Tracheal epithelial cell (primary cell): Measurements from ENCODE around the gene ZNF212. TPM values are rescaled to one million over a fixed set of nuclear protein-coding genes. Genes with fewer than 3 reads are reported as not detected.

Experiments used
- total RNA-seq: library from RNA; depleted of rRNA; stranded (reverse); fragments of >200 nt; gene quantifications from 2 replicates; pipeline ENCODE4 v1.2.1, GENCODE V29; 2014

ZNF212 gene
- 4.1 and 5.5 TPM in 2 replicates for total RNA-seq

DNA sequence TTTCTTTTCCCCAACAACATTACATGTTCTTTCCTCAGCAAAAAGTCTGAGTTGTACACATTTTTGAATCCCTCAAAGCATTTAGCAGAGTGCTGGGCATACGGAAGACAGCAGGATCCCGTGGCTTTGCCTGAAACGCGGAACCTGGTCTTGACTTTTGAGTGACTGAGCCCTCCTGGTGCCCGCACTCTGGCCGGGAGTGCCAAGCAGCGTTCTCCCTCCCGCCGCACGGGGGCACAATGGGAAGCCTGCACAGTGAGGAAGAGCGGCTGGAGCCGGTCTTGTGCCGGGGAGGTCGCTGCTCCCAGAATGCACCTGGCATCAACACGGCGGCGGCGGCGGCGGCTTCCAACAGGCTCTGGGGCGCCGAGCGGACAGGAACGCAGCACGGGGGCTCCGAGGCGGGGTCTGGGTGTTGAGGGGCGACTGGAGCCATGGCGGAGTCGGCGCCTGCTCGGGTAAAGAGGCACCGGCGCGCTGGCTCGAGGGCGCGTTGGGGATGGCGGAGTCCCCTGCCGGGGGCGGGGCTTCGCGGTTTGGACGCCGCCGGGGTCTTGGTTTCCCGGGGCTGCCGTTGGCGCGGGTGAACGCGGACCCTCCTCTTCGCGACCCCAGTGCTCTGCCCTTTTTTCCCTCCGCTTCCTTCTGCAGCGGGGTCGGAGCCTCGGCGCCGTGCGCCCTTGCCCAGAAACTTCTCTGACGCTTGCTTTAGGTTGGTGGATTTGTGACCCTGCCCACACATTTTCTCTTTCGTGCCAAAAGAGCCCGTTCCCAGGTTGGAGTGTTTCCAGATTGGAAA lies at the start of gene ZNF212:
Gene ZNF212, plus strand, starts transcription at position 307 of the 799 bp plus-strand sequence. Its CDS starts 128 bp downstream, at position 435.

DNA sequence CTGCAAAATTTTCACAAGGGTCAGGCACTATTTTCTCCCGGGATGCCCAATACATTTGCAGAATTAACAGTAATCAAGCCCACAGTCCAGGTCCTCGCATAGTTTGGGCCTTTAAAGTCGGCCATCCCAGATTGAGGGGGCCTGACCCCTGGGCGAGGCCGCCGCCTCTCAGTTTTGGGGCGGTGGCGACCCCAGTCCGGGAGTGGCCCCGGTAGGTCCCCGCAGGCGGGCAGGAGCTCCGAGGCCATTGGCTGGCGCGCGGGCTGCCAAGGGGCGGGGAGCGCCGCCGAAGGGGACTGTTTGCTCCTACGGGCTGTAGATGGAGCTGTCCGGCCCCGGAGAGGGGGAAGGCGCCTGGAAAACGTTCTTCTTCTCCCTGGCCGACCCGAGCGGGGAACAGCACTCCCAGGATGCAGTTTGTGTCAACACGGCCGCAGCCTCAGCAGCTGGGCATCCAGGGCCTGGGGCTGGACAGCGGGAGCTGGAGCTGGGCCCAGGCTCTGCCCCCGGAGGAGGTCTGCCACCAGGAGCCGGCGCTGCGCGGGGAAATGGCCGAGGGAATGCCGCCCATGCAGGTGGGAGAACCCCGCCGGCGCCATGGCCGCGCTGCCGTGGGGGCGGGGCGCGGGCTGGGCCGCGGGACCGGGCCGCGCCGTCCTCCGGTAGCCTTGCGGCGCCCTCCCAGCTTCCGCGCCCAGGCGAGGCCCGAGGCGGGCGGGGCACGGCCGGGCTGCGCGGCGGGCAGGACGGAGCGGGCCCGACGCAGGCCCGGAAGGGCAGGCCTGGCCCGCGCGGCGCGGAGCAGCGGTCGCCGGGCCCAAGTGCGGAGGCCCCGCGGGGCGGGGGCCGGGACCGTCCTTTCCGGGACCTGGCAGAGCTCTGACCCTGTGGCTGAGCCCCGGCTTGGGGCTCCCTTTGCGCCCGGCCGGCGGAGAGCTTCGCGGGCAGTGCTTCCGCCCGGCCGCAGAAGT lies 44.0 kb upstream of the ZNF212 start, which contains the start of gene ZNF282:
Gene ZNF282, plus strand, starts transcription at position 367 of the 971 bp plus-strand sequence. Its CDS starts 44 bp downstream, at position 411.

DNA sequence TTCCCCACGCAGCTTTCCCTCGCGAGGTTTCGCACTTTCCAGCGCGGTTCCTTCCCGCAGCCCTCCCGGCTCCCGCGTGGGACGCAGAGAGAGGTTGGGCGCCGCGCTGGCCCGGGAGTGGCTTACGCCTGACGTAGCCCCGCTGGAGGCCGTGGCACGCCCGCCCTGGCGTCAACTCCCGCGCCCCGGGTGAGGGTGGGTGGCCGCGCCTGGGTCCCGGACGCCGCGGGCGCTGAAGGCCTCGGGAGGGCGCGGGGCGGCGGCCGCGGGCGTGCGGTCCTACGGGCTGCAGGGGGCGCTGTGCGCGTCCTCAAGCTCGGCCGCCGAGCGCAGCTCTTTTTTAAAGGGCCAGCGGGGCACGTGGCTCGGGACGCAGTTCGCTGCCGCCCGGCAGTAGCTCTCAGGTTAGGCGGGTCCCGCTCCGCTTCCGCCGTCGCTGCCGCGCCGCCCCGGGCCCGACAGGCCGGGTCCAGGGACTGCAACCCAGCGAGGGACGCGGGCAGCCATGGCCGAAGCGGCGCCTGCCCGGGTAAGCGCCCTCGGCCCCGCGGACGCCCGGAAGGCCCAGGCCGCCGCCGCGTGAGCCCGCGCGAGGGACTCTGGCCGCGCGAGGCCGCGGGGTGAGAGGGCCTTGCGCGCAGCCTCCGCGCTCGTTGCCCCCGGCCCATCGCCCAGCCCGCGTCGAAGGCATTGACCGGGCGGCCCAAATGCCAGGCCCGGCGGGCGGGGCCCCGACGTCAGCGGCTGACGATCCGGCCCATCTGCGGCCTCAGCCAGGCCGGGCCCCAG lies 22.6 kb downstream of the ZNF212 start, which contains the start of gene ZNF783:
Gene ZNF783, plus strand, starts transcription at position 368 of the 789 bp plus-strand sequence. Its CDS starts 138 bp downstream, at position 506.

Other genes with a start within 250 kb of the ZNF212 start
- 231 and 409 TPM in 2 replicates for gene PDIA4, start 211.1 kb upstream of the ZNF212 start, total RNA-seq
- gene ZNF786, start 148.9 kb upstream of the ZNF212 start, total RNA-seq: 4.3 and 7.7 TPM in 2 replicates
- gene ZNF425, start 113.3 kb upstream of the ZNF212 start, total RNA-seq: 2.6 and 3.1 TPM in 2 replicates
- gene ZNF398, start 92.2 kb upstream of the ZNF212 start, total RNA-seq: 13.7 and 16.8 TPM in 2 replicates
- 28.9 and 32.6 TPM in 2 replicates for gene ZNF282, start 44.1 kb upstream of the ZNF212 start, total RNA-seq
- 8.4 and 11.5 TPM in 2 replicates for gene ZNF783, start 22.5 kb downstream of the ZNF212 start, total RNA-seq
- 4.3 and 5.5 TPM in 2 replicates for gene ZNF777, start 221.4 kb downstream of the ZNF212 start, total RNA-seq